K562 (cell line): Measurements from ENCODE around the gene PHKG2. TPM values are rescaled to one million over a fixed set of nuclear protein-coding genes. Genes with fewer than 3 reads are reported as not detected.

Source experiments
- CBFA2T2 ChIP-seq: fragments of 450-650 bp; conservative IDR thresholded peaks from 2 replicates; pipeline ENCODE4 v1.6.1; 2017; ENCODE audit warnings: mild to moderate bottlenecking
- CBX3 ChIP-seq, 2 experiments: IDR thresholded peaks; 1 replicate in 1 of 2; 2 replicates in 1 of 2; pipeline ENCODE4 v1.6.1; 2012; ENCODE audit warnings: inconsistent platforms in 2 of 2, low read length in 2 of 2, borderline replicate concordance in 1 of 2, control low read depth in 1 of 2
- CBX8 ChIP-seq: fragments of 200-600 bp; sonication (generic); IDR thresholded peaks from 2 replicates; pipeline ENCODE4 v1.6.1; 2012; ENCODE audit warnings: borderline replicate concordance, mixed run types, low read depth, mild to moderate bottlenecking, moderate library complexity, mixed read lengths, low read length, control low read depth, inconsistent platforms; ENCODE audit not compliant: poor library complexity, severe bottlenecking; ENCODE audit errors: extremely low read depth
- DACH1 ChIP-seq: fragments of 450-650 bp; IDR thresholded peaks from 2 replicates; pipeline ENCODE4 v1.6.1; 2018; ENCODE audit not compliant: partially characterized antibody
- GABPB1 ChIP-seq: sonication (generic); formaldehyde crosslinking; IDR thresholded peaks from 2 replicates; pipeline ENCODE4 v1.8.0; 2022; ENCODE audit warnings: mild to moderate bottlenecking, missing genetic modification reagents
- MCM5 ChIP-seq: fragments of 450-650 bp; IDR thresholded peaks from 2 replicates; pipeline ENCODE4 v1.6.1; 2016; ENCODE audit warnings: low read depth
- PML ChIP-seq: IDR thresholded peaks from 2 replicates; pipeline ENCODE4 v1.6.1; 2012; ENCODE audit warnings: low read length, inconsistent platforms
- SMARCB1 ChIP-seq: IDR thresholded peaks from 2 replicates; pipeline ENCODE4 v1.6.1; 2011; ENCODE audit warnings: improper control_type of control experiment, low read depth; ENCODE audit not compliant: insufficient read length
- STAT5A ChIP-seq: IDR thresholded peaks from 2 replicates; pipeline ENCODE4 v1.6.1; 2012; ENCODE audit warnings: low read length, inconsistent platforms, borderline replicate concordance
- ZNF217 ChIP-seq: sonication (generic); formaldehyde crosslinking; IDR thresholded peaks from 2 replicates; pipeline ENCODE4 v1.8.0; 2022; ENCODE audit warnings: mild to moderate bottlenecking, missing genetic modification reagents
- ZNF408 ChIP-seq: fragments of 250-450 bp; sonication (Bioruptor Pico); IDR thresholded peaks from 2 replicates; pipeline ENCODE4 v1.4.0; 2020; ENCODE audit warnings: low read depth, mild to moderate bottlenecking, moderate library complexity
- ZNF586 ChIP-seq: fragments of 450-650 bp; formaldehyde crosslinking; conservative IDR thresholded peaks from 2 replicates; pipeline ENCODE4 v1.4.0; 2020; ENCODE audit warnings: mild to moderate bottlenecking, moderate library complexity
- polyA plus RNA-seq, 8 experiments: library from polyadenylated mRNA; depleted of rRNA in 4 of 8; stranded (reverse) in 5 of 8; unstranded in 3 of 8; fragments of >200 nt; fragmentation: Nextera tagmentation in 2 of 8; fragmentation: Illumina TruSeq in 1 of 8; extraction: Ambion mirVana in 2 of 8; extraction: Trizol in 1 of 8; gene quantifications; 2 replicates each; pipeline versions ENCODE4 v1.2.1 to v1.2.3, GENCODE V29; 2011 to 2014; ENCODE audit warnings: inconsistent platforms in 1 of 8, missing spikeins in 1 of 8
- total RNA-seq, 7 experiments: library from RNA; depleted of rRNA in 6 of 7; stranded (reverse); fragments of >200 nt in 6 of 7; fragmentation: Illumina TruSeq in 2 of 7; extraction: Trizol in 2 of 7; gene quantifications; 2 replicates each; pipeline versions ENCODE4 v1.2.1 to v1.2.3, GENCODE V29; 2011 to 2021; ENCODE audit warnings: low replicate concordance in 1 of 7
- TF ChIP-seq, protein P1 (sequence below), 3 experiments: IDR thresholded peaks in 2 of 3; conservative IDR thresholded peaks in 1 of 3; 2 replicates each; pipeline ENCODE4 v1.5.1; 2011 to 2012; ENCODE audit warnings: low read length in 3 of 3, mild to moderate bottlenecking in 3 of 3, control low read depth in 2 of 3, improper control_type of control experiment in 1 of 3, inconsistent platforms in 1 of 3, low read depth in 1 of 3, mixed read lengths in 1 of 3, moderate library complexity in 1 of 3; ENCODE audit not compliant: insufficient read depth in 2 of 3
- TF ChIP-seq, protein P2 (sequence below): fragments of 250-450 bp; sonication (Bioruptor Pico); IDR thresholded peaks from 2 replicates; pipeline ENCODE4 v1.4.0; 2020; ENCODE audit warnings: mild to moderate bottlenecking, moderate library complexity, borderline replicate concordance
- TF ChIP-seq, protein P3 (sequence below): fragments of 450-650 bp; IDR thresholded peaks from 2 replicates; pipeline ENCODE4 v1.6.1; 2016; ENCODE audit warnings: missing biosample characterization, missing genetic modification characterization
- TF ChIP-seq, protein P4 (sequence below): sonication (generic); IDR thresholded peaks from 2 replicates; pipeline ENCODE4 v1.6.1; 2016

PHKG2 gene
- total and polyA plus RNA-seq, 9 of the 15 experiments (the other 6 are each of a cell fraction or from before 2014, with no cell fraction given): 5.8 to 54.2 (median 30.7) TPM

DNA sequence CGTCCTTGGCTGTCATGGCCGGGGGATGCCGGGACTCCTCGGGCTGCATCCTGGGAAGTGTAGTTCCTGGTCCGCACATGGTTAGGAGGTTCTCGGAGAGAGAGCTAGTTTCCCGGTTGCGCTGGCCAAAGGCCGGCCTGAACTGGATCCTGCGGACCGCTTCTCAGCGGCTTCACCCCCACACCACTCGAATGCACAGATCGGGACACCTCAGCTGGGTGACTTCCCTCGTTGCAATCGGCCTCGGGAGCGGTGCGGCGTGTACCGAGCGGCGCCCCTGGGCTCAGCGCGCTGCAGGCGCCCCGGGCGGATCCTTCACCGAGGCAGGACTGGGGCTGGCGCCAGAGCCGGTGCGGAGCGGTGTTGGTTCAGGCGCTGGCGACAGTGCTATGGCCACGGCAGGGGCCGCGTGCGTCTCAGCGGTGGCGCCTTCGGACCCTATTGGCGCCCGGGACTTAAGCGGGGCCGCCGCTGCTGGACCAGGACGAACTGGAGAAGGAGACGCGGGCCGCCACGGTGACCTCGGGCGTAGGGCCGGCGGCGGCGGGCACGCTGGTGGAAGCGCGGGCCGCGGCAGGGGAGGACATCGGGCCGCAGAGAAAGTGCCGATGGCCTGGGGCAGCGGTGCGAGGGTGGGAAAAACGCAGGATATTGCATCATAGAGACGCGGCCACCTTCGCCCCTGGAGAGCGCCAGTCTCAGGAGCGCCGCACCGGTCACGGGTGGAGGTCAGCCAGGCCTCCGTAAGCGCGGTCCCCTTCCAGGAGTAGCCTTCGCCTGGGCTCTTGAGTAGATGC lies 27.4 kb downstream of the PHKG2 start (continued):
- TF ChIP-seq CBX8 (no peak), ZNF217 (no peak), SMARCB1 (no peak), GABPB1 (CRISPR knock-in tag) (peak; percentile 88), ZNF586 (CRISPR knock-in tag) (no peak), STAT5A (no peak), CBFA2T2 (no peak), MCM5 (no peak), PML (peak; percentile 71), ZNF408 (CRISPR knock-in tag) (no peak), DACH1 (no peak), CBX3 (IDR thresholded peaks at IDR 0.05; ENCODE audit: borderline replicate concordance in 1 of 2, low read length in 2 of 2) (no peak; a peak in 1 of 3 replicates)
- TF ChIP-seq, protein P1, sequence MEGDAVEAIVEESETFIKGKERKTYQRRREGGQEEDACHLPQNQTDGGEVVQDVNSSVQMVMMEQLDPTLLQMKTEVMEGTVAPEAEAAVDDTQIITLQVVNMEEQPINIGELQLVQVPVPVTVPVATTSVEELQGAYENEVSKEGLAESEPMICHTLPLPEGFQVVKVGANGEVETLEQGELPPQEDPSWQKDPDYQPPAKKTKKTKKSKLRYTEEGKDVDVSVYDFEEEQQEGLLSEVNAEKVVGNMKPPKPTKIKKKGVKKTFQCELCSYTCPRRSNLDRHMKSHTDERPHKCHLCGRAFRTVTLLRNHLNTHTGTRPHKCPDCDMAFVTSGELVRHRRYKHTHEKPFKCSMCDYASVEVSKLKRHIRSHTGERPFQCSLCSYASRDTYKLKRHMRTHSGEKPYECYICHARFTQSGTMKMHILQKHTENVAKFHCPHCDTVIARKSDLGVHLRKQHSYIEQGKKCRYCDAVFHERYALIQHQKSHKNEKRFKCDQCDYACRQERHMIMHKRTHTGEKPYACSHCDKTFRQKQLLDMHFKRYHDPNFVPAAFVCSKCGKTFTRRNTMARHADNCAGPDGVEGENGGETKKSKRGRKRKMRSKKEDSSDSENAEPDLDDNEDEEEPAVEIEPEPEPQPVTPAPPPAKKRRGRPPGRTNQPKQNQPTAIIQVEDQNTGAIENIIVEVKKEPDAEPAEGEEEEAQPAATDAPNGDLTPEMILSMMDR (IDR thresholded peaks at IDR 0.05 in 2 of 3, conservative IDR thresholded peaks at IDR 0.05 in 1 of 3; ENCODE audit: insufficient read depth in 2 of 3, low read depth in 1 of 3, low read length in 3 of 3): 0 out of 6 replicates have a peak, but pooled peaks of 1 of the 3 experiments have one; percentile 4
- TF ChIP-seq, protein P2, sequence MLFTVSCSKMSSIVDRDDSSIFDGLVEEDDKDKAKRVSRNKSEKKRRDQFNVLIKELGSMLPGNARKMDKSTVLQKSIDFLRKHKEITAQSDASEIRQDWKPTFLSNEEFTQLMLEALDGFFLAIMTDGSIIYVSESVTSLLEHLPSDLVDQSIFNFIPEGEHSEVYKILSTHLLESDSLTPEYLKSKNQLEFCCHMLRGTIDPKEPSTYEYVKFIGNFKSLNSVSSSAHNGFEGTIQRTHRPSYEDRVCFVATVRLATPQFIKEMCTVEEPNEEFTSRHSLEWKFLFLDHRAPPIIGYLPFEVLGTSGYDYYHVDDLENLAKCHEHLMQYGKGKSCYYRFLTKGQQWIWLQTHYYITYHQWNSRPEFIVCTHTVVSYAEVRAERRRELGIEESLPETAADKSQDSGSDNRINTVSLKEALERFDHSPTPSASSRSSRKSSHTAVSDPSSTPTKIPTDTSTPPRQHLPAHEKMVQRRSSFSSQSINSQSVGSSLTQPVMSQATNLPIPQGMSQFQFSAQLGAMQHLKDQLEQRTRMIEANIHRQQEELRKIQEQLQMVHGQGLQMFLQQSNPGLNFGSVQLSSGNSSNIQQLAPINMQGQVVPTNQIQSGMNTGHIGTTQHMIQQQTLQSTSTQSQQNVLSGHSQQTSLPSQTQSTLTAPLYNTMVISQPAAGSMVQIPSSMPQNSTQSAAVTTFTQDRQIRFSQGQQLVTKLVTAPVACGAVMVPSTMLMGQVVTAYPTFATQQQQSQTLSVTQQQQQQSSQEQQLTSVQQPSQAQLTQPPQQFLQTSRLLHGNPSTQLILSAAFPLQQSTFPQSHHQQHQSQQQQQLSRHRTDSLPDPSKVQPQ (CRISPR knock-in tag): no peak
- TF ChIP-seq, protein P3, sequence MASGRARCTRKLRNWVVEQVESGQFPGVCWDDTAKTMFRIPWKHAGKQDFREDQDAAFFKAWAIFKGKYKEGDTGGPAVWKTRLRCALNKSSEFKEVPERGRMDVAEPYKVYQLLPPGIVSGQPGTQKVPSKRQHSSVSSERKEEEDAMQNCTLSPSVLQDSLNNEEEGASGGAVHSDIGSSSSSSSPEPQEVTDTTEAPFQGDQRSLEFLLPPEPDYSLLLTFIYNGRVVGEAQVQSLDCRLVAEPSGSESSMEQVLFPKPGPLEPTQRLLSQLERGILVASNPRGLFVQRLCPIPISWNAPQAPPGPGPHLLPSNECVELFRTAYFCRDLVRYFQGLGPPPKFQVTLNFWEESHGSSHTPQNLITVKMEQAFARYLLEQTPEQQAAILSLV (tag): no peak
- TF ChIP-seq, protein P4, sequence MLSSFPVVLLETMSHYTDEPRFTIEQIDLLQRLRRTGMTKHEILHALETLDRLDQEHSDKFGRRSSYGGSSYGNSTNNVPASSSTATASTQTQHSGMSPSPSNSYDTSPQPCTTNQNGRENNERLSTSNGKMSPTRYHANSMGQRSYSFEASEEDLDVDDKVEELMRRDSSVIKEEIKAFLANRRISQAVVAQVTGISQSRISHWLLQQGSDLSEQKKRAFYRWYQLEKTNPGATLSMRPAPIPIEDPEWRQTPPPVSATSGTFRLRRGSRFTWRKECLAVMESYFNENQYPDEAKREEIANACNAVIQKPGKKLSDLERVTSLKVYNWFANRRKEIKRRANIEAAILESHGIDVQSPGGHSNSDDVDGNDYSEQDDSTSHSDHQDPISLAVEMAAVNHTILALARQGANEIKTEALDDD: no peak
